NCI-H1930 (cell line): ENCODE data around the gene TCEANC.
"Not testable (repeated sequence)": the region's sequence is repeated elsewhere in the genome, so short reads cannot be mapped to it uniquely, and the experiment has no call there.

Source experiments
- DNase-seq, 2 experiments: peaks; one replicate each; lab custom pipeline; 2025; lab: John Stamatoyannopoulos, UW

Gene TCEANC, protein sequence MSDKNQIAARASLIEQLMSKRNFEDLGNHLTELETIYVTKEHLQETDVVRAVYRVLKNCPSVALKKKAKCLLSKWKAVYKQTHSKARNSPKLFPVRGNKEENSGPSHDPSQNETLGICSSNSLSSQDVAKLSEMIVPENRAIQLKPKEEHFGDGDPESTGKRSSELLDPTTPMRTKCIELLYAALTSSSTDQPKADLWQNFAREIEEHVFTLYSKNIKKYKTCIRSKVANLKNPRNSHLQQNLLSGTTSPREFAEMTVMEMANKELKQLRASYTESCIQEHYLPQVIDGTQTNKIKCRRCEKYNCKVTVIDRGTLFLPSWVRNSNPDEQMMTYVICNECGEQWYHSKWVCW

DNA sequence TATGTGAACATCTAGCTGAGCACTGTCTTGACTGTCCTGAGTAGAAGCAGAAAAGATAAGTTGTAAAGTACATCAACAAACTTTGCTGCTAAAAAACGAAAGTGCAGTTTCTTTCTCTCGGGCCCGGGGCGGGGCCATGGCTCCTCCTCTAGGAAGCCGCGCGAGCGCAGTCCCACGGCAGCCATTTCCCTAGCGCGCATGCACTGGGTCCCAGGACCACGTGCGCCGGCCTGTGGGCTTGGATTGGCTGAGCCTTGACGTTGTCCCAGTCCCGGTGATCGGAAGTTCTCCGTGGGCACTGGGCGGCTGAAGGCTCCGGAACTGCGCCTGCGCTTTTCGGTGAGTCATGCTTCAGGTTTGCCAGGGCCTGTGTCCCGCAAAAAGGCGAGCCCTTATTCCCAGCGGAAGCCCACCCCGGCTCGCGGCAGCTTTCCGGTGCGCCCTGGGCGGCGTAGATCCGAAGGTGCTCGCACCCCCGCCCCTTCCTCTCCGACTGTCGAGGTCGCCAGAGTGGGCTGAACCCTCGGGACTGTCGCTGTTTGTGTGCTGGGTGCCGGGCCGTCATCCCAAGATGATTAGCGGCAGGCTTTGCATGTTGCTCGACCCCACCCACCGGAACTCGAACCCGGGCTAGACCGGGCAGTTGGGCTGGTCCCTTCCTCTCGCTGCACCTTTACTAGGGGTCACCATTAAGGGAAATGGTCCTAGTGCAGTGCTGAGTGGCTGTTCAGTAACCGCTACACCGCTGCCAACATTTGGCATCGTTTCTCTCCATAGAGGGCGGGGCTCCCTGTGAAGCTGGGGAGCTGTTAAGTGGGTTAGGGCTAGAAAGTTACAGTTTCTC is at the start of gene TCEANC:
TSS of gene TCEANC (plus strand) at position 292 of the 844 bp plus-strand sequence. CDS start 9,368 bp downstream, outside the sequence.
- peak; percentile 87 to 89 for DNase-seq

DNA sequence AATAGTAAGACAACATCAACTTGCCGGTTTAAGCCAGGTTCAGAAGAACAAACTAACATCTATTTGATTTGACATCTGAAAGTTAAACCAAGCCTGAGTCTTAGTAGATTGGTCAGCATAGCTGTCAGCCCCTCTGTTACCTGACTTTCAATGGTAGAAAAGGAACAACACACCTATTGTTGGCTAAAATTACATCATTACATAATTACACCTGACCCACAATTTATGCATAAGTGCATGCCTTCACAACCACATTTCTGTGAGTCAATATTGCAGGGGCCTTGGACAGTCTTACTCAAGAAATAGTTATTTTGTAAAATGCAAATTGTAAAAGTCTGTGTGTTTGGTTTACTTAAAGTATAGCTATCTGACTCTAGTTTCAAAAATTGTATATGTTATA is 47.3 kb upstream of the TCEANC start:
- DNase-seq = no peak

DNA sequence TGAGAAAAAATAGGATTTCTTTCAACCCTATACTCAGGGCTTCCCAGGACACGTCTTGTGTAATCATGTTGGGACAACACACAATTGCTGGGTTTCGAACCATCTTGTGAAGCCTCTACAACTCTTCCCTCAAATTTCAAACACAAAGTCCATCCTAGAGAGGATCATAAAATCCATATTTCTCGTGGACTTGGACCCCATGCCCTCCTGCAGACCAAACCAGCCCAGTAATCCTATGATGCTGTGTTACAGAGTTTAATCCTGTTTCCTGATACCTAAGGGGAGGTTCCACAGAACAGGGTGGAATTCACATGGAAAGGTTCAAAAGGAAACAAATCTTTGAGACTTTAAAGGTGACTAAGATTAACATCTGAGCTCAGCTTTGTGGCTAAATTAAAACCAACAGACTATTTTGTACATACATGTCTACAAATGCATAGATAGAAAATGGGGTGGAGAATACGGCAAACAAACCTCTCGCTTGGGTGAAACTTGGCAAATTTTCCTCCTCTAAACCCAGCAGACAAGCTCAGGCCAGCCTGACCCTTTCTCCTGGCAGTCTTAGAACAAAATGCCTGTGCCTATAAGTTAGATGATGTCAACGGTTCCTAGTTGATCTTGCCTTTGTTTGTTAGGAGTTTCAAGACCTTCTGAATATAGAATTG is 45.5 kb upstream of the TCEANC start:
- DNase-seq = no peak

DNA sequence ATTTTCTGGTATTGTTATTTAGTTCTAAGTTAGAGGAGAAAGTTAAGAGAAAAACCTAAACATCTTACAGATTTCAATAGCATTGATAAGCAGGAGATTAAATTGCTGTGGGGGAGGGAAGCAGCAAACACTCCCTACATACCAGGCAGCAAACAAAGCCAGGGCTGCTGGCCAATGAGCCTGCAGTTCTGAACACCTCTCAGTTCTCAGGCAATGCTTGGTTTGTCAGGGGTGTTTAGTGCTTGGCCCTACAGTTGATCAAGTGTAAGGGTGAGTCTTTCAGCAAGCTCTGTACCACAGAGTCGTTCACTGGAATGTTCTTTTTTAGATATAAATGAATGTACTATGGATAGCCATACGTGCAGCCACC is 45.0 kb upstream of the TCEANC start:
- DNase-seq = no peak

DNA sequence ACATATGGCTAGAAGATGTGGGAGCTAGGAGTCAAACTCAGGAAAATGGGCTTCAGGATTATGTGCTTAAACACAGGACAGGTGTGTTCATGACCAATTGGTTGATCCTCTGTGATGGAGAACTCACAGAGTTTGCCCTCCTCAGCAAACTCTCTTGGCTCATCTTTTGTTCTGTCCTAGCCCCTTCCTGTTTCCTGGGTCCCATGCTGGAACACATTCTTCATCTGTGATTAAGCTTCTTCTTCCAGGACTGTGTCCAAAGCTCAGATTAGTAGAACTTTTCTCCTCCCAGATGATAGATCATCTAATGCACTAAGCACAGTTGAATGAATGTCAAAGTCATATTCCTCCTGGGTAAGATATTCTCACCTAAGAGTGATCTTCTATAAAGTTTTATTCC is 38.8 kb upstream of the TCEANC start:
- DNase-seq = no peak

DNA sequence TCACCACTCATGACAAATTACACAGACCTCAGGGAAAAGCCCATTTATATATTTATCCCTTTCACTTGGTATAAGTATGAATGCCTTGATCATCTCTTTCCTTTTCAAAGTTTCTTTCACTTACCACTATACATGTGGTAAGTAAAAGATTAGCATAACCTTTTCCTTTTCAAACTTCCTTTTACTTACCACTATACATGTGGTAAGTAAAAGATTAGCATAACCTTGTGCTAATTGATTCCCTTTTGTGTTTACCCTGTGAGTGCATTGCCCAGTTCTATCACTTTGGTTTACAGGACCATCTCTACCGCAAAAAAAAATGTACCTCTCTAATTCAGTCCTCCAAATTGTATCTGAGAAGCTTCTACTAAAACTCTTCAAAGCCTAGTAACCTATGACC is 32.7 kb upstream of the TCEANC start:
- no peak for DNase-seq

DNA sequence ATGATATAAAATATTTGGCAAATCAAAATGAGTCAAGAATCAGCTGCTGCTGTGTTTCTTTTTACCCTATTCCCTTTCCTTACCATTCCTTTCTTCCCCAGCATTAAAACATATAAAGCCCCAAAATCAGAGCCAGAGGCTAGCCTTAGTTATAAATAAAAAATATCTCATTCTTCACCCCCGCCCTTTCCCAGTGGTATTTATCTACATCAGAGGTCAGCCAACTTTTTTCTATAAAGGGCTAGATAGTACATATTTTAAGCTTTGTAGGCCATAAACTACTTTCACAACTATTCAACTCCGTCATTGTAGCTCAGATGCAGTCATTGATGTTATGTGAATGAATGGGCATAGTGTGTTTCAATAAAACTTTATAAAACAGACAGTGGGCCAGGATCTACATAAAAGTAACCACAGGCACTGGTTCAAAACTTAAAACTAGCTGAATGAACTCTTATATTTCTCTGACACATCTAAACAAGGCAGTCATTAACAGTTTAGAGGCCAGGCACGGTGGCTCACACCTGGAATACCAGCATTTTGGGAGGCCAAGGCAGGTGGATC is 30.5 kb upstream of the TCEANC start:
- DNase-seq = no peak

DNA sequence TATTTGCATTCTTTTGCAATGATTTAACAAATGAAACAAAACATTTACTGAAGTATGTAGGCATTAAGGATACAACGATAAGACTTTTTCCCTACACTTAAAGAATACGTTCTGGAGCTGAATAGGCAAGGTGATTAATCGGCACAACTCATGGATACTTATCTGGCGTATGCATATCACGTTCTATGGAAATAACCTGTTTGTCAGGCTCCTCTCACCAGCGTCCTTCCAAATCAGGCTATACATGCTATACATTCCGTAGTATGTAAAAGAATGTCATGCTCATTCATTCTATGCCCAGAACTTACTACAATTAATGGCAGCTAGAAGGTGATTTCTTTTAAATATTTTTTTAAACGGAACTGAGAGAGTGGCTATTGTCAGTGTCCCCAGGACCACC is 25.6 kb upstream of the TCEANC start:
- no peak for DNase-seq

DNA sequence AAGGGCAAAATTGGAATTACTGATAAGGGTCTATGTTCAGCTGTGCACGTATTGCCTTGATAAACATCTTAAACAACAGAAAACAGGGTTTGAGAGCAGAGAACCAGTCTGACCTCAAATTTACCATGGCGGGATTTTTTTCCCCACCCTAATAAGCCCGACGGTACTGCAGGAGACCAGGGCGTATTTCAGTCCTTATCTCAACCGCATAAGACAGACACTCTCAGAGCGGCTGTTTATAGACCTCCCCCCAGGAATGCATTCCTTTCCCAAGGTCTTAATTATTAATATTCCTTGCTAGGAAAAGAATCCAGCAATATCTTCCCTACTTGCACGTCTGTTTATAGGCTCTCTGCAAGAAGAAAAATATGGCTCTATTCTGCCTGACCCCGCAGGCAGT is 15.7 kb upstream of the TCEANC start:
- DNase-seq = not testable (repeated sequence)

DNA sequence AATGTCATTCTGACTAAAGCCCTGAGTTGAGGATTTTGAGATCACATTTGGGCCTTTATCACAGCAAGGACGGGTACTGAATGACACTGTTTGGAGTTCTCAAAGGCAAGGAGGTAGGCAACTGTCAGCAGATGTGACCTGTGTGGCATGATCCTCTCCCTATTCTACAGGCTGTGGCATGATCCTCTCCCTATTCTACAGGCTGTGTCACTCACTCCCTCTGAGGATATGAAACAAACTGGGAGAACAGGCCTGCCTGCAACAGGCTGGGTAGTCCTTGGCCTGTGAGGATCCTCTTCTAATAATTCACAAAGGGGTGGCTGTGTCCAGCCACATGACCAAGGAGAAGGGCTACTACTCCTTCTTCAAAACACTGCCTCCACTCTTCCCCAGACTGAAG is 14.9 kb upstream of the TCEANC start:
- no peak for DNase-seq

DNA sequence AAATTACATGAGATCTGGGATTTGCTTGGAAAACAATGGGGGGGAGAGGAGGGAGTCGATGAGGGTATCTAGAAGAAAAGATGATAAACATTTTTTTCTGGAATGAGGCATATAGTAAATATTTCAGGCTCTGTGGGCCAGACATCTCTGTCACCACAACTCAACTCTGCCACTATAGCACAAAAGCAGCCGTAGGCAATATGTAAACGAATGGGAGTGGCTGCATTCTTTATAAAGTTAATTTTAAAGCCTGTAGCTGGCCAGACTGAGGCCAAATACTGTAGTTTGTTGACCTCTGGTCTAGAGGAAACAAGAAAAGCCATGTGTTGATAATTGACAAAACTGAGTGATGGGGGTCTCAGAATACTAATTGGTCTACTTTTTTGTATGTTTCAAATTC is 14.1 kb upstream of the TCEANC start:
- no peak for DNase-seq

DNA sequence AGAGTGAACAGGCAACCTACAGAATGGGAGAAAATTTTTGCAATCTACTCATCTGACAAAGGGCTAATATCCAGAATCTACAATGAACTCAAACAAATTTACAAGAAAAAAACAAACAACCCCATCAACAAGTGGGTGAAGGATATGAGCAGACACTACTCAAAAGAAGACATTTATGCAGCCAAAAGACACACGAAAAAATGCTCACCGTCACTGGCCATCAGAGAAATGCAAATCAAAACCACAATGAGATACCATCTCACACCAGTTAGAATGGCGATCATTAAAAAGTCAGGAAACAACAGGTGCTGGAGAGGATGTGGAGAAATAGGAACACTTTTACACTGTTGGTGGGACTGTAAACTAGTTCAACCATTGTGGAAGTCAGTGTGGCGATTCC is 11.3 kb upstream of the TCEANC start:
- not testable (repeated sequence) for DNase-seq

DNA sequence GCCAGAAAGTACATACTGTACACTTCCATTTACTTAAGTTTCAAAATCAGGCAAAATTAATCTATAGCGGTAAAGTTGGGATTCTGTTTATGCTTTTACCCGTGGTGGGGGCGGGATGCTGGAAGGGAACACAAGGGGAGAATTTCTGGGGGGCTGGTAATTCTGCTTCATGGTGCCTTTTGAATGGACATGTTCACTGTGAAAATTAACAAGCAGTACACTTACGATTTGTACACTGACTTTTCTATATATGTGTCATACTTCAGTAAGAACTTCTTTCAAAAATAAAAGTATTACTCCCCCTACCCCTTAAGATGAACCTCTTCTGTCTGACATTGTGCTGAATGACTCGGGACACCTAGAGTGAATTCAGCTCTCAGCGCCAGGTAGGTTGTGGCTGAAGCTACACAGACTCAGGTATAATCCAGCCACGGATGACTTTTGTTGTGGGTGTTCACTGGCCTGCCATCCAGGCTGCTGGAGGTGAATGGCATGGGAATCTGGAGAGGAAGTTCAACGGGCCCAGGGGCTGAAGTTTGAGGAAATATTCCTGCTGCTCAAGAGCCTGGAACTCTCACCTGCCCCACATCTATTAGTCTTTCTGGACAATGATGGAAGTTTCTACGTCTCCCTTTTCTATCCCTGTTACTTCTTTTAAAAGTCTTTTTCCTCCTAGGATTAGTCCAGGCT is 7.3 kb upstream of the TCEANC start:
- DNase-seq = no peak

DNA sequence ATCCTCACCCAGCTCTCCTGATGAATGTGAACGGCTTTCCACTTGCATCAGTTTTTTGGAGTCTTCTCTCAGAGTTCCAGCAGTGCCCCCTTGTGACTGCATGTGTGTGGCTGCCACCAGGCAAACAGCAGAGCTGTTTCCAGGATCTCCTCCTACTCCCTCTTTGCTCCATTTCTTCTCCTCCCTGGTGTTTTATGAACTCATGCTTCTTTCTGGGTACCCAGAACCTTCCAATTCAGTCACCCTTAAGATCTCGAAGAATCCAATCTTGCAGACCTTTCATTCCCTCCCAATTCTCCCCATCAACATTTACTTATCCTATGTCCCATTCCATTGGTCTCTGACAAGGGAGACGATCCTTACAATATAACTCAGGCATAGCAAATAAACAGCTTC is 6.8 kb upstream of the TCEANC start:
- DNase-seq = peak; percentile 6 to 30

DNA sequence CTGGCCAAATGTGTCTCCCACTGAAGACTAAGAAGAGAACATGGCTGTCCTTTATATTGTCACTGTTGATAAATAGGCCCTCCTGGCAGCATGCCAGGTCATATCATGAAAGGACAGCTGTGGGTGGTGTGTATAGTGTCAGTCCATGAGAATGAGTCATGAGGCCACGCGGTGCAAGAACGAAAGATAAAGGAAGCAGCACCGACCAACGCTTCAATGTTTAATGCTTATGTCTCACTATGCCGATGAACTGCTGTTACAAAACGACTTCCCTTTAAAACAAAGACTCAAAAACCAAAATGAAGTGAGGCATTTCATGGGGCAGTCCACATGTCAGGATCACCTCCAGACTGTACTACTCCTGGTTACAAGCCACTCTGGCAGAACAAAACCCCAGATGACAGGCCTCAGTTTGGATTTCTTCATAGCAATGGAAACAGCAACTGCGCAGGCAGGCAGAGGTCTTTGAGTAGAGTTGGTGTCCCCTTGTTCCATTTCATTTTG is 5.2 kb upstream of the TCEANC start:
- no peak for DNase-seq

DNA sequence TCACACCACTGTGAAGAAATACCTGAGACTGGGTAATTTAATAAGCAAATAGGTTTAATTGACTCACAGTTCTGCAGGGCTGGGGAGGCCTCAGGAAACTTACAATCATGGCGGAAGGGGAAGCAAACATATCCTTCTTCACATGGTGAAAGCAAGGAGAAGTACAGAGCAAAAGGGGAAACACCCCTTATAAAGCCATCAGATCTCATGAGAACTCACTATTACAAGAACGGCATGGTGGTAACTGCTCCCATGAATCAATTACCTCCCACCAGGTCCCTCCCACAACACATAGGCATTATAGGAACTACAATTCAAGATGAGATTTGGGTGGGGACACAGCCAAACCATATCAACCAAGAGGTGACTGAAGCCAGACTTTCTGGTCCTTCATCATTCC is 4.6 kb upstream of the TCEANC start:
- not testable (repeated sequence) for DNase-seq

DNA sequence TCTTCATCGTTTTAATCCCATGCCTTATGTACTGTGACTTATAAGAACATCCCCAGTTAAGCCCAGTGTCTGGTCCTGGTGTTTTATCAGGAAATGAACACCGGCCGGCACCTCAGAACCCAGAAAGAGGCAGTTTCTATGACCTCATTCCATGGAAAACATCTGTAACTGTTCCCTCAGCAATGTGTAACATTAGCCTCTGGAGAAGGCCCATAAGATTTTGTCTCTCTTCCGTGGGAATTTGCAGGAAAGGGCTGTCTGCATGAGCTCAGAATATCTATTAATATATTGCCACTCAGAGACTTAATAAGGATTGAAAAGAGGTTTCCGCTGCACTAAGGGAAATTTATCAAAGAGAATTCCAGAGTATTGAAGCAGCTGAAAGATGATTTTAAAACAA is 3.1 kb upstream of the TCEANC start:
- no peak for DNase-seq

DNA sequence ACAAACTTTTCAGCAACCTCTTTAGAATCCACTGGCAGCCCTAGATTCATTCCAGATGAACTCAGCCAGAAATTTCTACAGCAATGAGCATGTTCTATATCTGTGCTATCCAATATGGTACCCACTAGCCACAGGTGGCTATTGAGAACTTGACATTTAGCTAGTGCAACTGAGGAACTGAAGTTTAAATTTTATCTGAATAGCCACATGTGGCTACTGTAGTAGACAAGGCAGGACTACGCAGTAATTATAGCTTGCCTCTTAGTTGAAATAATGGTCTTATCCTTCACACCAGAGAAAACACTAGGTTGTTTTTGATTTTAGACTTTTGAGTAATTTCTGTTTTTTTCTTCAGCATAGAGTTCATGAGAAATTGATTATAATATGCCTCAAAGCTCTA is 2.6 kb upstream of the TCEANC start:
- no peak for DNase-seq

DNA sequence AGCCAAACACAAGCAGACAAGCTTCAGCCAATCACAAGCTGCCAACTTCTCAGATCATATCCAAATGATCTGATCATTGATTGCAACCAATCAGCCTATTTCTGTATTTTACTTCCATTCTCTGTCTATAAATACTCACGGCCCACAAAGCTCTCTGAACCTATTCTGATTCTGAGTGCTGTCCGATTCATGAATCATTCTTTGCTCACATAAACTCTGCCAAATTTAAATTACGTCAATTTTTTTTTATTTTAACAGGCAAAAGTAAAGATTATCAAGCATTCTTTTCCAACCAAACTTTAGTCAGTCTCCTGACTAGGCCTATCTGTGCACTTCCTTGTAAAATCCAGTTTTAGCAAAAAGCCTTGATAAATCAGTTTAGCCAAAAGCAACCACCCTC is 1.8 kb upstream of the TCEANC start:
- DNase-seq = no peak

DNA sequence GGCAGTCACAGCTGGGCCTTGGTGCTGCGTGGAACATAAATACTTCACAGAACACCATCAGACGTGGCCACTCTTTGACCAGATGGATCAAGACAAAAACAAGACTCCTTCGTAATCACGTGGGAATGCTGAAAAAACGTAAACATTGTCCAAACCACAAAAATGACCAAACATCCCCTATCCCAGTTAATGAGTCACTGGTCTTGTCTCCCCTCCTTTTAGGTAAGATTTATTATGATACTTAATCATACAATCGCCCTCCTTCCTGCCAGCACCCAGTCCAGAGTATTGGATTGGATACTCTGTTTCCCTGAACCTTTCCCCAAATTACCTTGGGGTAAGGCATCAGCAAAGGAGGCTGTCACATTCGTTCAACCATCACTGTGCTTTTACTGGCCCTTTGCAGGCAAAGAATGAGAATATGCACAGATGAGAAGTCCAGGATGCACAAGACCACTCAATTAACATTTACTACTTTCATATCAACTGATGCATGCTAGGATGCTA is 601 bp upstream of the TCEANC start:
- no peak for DNase-seq

DNA sequence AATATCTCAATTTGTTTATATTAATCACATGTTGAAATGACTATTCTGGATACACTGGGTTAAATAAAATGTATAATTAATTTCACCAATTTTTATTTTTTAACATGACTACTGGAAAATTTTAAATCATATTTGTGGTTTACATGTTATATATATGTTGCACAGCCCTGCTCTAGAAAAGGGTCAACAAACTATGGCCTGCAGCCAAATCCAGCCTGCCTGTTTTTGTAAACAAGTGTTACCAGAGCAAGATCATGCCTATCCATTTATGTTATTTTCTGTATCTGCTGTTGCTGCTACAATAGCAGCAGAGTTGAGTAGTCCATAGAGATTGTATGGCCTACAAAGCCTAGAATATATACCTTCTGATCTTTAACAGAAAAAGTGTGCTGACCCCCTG is 1.2 kb downstream of the TCEANC start:
- no peak for DNase-seq

DNA sequence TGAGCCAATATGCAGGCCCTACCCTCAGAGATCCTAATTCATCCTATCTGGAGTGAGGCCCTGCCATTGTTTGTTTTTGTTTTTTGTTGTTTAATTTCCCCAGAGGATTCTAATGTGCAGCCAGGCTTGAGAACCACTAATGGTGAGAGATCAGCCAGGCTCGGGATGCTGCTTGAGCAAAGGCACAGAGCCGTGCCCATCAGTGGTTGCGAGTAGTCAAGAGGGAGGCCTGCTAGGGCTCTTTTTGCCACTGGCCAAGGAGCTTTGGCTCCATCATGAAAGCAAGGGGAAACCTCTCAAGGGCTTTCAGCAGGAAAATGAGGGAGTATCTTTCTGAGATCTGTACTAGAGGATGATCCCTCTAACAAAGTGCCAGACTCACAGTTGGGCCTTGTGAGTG is 2.7 kb downstream of the TCEANC start:
- no peak for DNase-seq
